Dermis blood vessel endothelial cell (primary cell): ENCODE measurements around the gene IBA57. TPM values are rescaled to one million over a fixed set of nuclear protein-coding genes. Genes with fewer than 3 reads are reported as not detected.

Source experiments
- DNase-seq: peaks from one replicate; pipeline ENCODE4 v3.0.0; 2010
- total RNA-seq: library from RNA; depleted of rRNA; stranded (reverse); fragments of >200 nt; gene quantifications from 2 replicates; pipeline ENCODE4 v1.2.3, GENCODE V29; 2014

The IBA57 gene
- total RNA-seq, 1 donor from 2014 or later, result 9.5 TPM

- DNase-seq, result no peak
Observed at GRCh38 chr1:228228601-228229074, 63.0 kb downstream of the IBA57 start.

- DNase-seq, result no peak
Observed at GRCh38 chr1:228231189-228231588, 65.6 kb downstream of the IBA57 start.

Other genes with a start within 250 kb of the IBA57 start
- 1.8 and 2.9 TPM in 2 replicates for gene WNT9A, start 217.9 kb upstream of the IBA57 start, total RNA-seq
- gene WNT3A, start 158.8 kb upstream of the IBA57 start, total RNA-seq, result not detected in 2 replicates
- gene ARF1, start 83.1 kb upstream of the IBA57 start, total RNA-seq, result 264 and 393 TPM in 2 replicates
- 12.1 and 18.5 TPM in 2 replicates for gene C1orf35, start 62.5 kb upstream of the IBA57 start, total RNA-seq
- 54.3 and 55.7 TPM in 2 replicates for gene MRPL55, start 56.5 kb upstream of the IBA57 start, total RNA-seq
- gene GUK1, start 25.5 kb upstream of the IBA57 start, total RNA-seq, result 471 and 724 TPM in 2 replicates
- 5.0 and 5.8 TPM in 2 replicates for gene GJC2, start 15.9 kb upstream of the IBA57 start, total RNA-seq
- 4.4 and 9.5 TPM in 2 replicates for gene OBSCN, start 42.2 kb downstream of the IBA57 start, total RNA-seq
- 19.4 and 20.1 TPM in 2 replicates for gene TRIM11, start 241.0 kb downstream of the IBA57 start, total RNA-seq